HG02571 (cell line): ENCODE results near the gene FABP6.

Experiments
- ATAC-seq: cut with Tn5 transposase; IDR thresholded peaks from one replicate; pipeline ENCODE4 v1.9.1; 2021; ENCODE audit warnings: mild to moderate bottlenecking, moderate library complexity; ENCODE audit not compliant: unreplicated experiment

Gene FABP6

DNA sequence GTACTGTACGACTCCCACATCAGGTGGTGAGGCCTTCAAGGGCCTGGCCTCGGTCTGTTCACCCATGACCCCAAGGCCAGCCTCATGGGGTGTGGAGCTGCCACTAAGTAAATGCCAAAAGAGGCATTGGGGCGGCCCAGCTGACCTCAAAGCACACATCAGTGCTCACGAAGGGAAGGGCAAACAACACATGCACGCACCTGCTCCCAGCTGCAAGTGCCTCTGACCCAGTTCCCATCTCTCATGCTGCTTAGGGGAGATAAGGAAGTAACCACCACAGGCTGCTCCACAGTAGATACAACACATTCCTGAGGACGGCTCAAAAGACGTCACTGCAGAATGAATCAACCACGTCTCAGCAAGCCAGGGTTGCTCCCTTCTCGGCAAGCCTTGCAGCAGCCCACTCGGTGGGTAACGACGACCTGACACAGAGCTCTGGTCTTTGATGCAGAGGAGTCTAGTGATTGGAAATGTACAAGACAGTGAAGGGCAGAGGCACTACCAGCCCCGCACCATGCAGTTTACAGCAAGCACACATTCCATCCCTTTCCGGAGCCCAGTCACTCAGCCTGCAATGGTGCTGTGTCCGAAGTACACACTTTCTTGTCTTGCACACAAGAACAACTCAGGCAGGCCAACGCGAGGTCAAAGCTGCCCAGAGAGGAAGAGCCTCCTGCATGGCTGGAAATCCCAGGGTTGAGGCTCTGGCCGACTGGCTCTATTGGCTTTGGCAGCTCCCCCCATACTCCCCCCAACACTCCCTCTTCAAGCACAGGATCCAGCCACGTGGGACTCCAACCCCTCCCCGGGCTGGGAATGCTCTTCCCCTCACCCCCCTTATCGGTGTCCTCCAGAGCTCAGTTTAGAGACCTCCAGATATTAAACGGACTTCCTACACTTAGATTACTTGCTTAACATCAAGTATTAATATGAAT, 31.8 kb downstream of the FABP6 start:
- no peak for ATAC-seq

DNA sequence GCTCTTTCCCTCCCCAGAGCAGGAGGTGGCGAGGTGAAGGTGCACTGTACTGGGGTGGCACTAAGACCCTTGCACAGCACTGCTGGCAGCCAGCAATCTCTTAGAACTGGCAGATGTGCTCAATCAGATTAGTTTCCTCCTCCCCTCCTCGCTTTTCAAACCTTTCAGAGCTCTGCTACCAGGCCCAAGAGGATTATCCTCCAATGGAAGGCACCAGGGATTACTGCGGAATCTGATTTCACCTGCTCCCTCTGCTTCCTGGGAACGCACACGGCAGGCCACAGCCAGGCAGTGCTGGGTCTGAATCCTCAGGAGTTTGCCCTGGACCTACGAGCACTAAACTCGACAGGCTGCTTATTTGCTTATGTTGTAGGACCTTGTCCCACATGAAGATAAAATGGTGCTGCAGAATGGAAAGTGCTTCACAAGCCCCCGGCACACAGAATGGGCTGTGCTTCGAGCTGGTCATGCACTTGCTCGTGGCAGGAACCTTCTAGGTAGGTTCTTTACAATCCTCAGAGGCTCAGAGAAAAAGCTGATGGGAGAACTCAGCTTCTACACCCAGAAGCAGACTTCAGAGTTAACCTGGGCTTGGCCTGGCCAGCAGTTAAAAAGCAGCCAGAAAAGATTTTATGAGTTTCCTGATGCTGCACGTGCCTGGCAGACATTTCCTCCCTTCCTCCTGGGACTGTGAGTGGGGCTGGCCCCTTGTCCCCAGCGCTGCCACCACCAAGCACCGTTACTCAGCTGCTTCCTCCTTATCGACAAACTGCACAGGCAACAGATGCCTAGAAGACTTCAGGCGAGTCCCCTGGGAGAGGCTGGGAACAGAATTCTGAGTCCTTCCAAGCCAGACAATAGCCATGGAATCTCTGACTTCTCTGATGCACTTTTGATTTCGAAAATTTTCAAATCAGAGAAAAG, 33.1 kb downstream of the FABP6 start:
- no peak for ATAC-seq

DNA sequence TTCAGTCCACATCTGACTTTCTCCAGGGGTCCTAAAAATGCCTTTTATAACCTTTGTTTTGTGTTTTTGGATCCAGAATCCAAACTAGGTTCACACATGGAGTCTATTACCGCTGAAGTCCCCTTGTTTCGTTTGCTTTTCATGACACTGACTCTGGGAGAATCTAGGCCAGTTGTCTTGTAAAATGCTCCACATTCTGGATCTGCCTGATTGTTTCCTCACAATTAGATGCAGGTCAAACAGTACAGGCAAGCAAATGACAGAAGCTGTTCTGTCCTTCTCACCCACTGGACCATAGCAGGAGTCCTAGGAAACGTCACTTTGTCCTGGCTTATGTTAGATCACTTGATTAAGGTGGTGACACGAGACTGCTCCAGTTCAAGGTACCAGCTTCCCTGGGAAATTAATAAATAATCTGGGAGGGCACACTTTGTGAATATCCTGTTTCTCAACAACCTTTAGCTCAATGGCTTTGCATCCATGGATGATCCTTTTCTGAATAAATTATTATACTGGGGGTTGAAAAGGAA, 34.1 kb downstream of the FABP6 start:
- no peak for ATAC-seq

DNA sequence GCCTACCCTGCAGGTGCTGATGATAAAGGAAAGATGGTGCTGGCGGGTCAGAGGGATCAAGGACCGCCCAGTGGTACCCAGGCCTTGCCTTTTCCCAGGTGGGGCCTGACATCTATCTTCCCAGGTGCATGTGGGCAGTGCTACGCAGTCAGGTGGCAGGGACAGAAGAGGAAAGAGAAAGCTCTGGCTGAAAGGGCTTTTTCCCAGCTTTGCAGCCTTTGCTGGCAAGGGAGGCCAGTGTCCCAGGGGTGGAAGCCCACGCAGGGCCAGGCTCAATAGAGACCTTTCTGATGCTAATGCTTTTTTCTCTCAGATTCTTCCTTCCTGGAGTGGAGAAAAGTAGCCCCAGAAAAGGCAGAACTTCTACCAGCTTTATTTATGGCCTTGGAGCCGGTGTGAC, 36.7 kb downstream of the FABP6 start:
- no peak for ATAC-seq

DNA sequence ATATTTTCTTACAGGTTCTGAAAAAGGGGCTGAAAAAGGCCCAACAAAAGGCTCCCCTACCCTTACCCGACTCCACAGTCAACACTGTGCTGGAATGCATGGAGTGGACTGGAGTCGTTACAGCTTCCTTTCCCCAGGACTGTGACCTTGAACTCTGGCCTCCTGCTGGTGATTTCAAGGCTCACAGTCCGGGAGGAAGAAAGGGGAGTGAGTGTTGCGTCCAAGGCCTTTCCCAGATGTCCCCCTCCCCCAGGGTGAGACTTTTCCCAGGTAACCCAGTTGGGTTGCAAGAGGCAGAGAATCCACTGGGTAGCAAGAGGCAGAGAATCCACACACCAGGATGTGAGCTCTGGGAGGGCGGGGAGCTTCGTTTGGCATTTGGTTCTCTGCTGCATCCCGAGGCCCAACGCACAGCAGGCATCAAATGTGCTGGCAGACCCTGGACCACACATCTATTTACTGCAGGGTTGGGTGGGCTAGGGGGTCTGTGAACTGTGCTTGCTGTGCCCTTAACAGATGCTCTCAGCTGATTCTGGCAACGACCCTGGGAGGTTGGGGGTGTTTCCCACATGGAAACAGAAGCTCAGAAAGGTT, 37.5 kb downstream of the FABP6 start:
- no peak for ATAC-seq

DNA sequence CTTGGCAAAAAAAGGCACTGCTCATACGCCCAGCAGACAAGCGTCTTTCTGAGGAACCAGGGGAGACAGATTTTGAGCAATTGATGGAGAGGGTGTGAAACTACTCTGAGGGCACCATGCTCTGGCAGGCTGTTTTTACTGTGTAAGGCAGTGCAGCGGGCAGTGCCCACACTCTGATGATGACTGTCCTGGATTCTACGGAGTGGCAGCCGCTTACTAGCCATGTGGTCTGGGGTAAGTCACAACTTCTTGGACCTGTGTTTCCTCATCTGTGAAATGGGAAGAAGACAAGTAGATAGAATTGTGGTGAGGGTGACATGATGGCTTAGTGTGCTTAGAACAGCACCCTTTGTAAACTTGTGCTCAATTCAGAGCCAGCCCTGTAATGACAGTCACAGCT, 38.8 kb downstream of the FABP6 start:
- ATAC-seq, result no peak

DNA sequence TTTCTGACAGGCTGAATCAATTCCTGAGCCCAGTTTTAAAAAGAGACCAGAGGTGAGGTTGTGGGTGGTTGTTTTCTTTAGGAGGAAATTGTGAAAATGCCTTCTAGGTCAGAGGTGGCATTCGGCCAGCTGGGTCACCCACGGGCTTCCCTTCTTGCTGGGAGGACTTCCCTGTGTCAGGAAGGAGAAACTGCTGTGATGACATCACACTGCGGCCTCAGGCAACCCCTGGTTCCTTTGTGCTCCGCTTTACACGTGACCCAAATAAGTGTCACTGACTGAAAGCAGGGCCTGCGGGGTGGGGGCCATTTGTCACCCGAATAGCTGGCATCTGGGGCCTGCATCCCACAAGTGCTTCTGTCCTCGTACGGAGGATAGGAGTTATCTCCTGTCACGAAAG, 39.7 kb downstream of the FABP6 start:
- ATAC-seq, result no peak

DNA sequence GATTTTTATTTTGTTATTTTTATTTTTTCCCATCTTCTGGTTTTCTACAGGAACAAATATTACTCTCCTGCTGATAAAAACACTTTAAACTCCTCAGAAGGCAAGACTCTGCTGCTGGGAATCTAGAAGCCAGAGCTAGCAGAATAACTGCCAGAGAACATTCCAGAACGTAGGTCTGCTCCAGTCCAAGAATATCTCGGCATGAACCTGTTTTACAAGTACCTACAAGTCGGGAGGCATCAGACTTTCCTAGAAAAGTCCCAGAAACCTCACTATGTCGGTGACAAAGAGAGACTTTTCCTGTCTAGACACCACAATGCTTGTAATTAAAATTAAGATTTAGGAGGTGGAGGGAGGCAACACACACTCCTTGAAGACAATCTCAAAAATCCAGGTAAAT, 41.4 kb downstream of the FABP6 start:
- no peak for ATAC-seq

DNA sequence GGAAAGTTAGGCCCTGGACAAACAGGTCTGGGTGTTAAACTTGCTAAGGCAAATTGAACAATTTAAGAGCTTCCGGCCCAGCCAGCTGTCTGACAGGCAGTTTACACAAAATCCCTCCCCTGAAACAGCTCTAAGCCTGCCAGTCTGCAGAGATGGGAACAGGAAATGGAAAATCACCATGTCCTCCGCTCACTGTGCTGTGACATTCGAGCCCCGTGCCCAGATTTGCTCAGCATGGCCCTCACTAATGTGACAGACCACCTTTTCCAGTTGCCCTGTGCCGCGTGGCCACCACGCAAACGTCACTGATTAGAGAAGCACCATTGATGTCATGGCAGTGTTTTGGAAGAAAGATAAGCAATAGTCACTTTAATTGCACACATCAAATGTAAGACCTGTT, 42.1 kb downstream of the FABP6 start:
- no peak for ATAC-seq

DNA sequence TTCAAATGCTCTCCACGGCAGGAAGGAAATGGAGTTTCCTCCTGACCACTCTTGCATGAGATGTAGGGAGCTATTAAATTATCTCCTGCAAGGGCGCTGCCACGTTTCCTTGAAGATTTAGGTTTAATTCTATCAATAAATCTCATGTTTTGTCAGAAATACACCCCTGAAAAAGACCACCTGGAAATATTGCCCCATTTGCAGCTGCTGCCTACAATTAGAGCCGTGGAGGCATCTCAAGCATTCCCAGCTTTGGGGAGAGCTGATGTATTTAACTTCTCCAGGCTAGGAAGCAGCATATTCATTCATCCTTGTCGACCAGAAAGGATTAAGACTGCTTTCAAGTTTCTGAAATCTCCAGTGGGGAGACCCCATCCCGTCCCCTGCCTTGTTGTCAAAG, 42.5 kb downstream of the FABP6 start:
- ATAC-seq, result no peak

DNA sequence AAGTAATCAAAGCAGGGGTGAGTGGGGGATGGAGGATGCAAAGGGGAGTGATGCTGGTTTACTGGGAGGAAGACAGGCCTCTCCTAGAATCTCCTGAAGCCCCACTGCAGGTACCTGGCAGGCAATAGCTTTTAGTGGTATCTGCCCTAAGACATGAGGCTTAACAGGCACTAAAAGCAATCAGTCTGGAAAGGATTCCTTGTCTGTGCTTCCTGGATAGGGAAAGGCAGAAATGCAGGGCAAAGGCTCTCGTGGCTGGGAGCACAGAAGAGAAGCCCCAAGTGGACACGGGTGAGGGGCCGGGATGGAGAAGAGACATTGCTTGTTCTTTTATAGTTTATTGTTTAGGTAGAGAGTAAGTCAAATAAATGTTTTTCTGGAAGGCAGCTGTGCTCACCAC, 43.0 kb downstream of the FABP6 start:
- ATAC-seq, result no peak

DNA sequence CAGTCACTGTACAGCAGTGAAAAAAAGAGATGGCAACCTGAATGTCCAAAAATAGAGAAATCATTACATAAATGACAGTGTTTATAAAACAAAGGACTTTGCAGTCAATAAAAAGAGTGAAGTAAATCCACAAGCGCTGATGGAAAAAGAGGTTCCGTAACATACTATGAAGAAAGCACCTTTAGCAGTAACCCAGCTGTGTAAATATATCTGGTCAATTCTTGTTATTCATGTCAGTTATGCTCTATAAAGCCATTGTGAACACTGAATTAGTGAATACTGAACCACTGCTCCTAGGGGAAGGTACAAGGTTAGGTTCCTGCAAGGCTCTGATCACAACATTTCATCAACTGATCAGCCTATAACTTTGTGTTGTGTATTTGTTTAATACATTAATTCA, 43.6 kb downstream of the FABP6 start:
- no peak for ATAC-seq

DNA sequence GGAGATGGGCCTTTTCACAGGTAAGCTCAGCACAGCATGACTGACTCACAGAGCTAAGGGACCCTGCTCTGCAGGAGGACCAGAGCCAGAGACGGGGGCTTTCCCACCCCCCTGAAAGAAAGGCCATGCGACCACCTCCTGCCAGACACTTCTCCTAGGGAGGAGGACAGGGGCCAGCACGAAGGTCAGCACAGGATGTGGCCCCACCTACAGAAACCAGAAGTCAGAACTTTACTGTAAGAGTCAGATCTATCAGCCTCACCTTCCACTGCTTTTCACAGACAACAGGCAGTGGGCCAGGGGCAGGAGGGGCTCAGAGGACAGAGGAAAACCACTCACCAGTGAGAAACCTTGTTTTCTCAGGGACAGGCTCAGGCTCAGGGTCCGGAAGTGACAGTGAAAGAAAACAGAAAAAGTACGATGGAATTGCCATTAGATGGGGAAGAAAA, 45.2 kb downstream of the FABP6 start:
- no peak for ATAC-seq

DNA sequence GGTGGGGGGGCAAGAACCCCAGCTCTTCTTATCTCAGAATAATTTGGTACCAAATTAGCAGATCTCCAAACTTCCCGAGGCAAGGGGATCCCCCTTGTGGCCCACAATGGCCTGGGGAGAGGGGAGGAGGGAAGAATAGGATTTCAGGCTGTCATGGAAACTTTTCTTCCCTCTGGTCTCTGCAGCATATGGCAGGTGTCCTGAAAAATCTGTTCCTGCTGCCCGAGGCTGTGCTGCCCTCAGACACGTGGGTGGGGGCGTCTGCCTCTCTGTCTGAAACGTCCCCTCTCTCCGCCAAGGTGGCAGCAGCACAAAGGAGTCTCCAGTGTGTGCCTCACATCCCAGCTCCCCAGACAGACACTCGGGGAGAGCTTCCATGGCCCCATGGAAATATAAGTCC, 49.0 kb downstream of the FABP6 start:
- ATAC-seq, result no peak

DNA sequence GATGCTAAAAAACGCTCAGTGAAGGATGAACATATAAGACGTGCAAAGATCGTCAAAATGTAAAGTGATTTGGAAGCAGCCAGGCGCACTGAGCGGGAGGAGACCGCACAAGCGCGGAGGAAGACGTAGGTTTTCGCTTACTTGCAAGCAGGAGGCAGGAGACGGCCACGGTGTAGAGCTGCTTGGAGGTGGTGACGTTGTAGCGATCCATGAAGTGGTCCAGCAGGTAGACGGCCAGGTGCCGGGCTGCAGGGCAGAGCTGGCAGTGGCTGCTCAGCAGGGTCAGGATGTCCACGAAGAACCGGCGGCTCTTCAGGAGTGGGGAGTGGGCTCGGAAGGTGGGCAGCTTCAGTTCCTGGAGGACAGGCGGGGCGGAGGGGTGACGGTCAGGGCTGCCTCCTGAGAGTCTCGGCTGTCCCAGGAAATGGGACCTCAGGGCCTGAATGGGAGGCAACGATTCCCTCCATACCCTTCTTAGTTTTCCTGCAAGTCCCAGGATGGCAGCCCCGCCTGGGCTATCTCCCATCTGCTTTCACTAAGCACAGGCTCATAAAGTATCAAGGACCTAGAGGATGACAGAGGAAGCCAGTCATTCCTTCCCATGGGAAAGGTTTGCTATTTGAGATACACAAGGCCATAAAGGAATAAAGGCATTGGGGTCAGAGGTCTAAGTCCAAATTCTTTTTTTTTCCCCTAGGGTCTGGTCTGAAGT, 51.2 kb downstream of the FABP6 start:
- ATAC-seq, result no peak

DNA sequence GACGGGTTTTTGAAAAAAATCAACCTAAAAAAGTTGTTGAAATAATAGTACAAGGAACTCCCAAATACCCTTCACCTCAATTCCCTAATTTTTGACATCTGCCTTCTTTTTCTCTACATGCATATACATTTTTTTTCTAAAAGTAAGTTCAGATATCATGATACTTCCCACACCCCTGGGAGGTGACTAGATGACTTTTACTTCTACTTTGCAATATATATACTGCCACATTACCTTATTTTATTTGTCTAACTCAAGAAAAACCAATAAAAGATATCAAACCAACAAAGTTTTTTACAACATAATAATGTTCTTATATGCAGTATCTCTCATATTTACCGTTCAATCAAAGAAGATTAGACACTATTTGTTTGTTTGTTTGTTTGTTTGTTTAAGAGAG, 52.0 kb downstream of the FABP6 start:
- ATAC-seq, result no peak

DNA sequence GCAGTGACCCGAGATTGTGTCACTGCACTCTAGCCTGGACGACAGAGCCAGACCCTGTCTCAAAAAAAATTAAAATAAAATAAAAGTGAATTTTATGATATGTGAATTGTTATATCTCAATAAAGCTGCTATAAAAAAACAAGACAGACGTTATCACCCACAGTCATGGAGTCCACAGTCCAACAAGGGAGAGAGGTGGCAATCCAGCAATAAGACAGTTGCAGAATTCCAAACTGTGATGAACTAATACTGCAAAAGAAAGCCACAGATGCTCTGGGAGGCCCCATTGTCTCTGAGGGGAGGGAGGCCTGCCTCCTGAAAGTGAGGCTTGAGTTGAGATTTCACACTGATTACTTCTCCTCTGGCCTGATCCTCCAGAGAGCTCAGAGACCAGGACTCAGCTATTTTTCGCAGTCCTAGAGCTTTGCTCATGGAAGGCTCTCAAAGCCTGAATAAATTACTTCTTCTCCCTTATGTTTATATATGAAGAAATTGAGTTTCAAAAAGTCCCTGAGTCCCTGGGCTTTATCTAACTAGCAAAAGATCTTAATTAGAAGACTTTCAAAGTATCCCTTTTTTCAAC, 55.1 kb downstream of the FABP6 start:
- ATAC-seq, result no peak

DNA sequence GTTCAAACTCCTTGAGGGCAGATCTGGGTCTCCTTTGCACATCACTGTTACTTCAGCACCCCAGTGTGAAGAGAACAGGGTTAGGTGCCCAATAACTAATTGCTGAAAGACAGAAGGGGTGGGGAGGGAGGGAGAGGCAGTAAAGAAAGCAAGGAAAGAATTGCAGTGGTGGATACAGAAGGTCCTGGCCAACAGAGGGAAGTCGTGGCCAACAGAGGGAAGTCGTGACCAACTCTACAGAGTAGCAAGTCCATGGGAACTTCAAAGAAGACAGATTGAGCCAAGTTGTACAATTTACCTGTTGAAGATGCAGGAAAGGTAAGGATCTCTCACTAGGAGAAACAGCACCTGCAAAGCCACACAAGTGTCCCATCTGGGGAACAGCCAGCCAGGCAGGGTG, 56.0 kb downstream of the FABP6 start:
- ATAC-seq, result no peak

DNA sequence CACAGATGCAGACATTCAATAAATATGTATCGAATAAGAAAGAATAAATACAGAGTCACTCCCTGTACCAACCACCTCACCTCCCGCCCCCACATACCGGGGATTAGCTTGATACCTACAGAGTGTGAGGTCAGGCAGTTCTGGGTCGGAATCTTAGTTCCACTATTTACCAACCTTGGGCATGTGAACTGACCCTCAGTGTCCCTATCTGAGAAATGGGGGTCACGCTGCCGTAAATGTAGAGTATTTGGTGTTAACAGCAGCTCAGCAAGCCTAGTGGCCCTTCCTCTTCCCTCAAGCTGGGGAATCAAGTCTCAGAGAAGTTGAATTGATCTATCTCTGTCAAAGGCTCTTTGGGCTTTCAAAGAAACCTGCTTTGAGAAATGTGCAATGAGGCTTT, 57.6 kb downstream of the FABP6 start:
- ATAC-seq, result no peak

DNA sequence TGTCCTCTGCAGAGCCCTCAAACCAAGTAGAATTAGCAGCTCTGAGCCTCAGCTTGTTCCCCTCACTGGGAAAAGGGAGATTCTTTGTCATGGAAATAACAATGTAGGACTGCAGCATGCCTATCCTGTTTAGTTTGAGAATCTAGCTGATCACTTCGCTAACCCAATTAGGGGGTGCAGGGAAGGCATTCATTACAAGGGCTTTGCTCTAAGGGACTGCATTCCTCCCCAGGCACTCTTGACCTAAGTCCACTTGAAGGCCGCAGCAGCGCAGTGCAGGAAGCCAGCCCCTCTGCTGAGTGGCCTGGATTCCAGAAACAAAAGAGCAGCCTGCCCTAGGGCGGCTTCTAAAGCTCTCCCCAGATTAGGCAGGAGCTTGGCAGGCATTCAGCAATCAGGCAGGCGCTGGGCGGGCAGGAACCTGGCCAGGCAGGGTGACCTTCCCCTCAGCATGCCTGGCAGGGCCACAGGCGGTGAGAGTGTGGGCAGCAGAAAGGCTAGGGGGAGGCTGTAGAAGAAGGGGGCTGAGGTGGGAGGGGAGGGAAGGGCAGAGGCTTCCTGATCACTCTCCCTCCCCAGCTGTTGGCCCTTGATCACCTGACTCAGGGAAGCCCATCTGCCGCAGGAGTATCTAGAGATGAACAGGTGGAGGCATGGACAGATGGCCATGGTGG, 58.2 kb downstream of the FABP6 start:
- no peak for ATAC-seq
